HG03280 (cell line): ENCODE data around the gene GAB2.

ENCODE experiments used
- ATAC-seq: cut with Tn5 transposase; IDR thresholded peaks from one replicate; pipeline ENCODE4 v1.9.1; 2021; ENCODE audit warnings: mild to moderate bottlenecking, moderate library complexity; ENCODE audit not compliant: unreplicated experiment

GAB2 gene

GRCh38 chr11:78403781-78404180 is 13.8 kb downstream of the GAB2 start:
- ATAC-seq: no peak

- no peak for ATAC-seq
Measured at GRCh38 chr11:78402847-78403246, 14.8 kb downstream of the GAB2 start.

GRCh38 chr11:78400702-78401101 is 16.9 kb downstream of the GAB2 start:
- ATAC-seq: no peak

- ATAC-seq: no peak
Measured at GRCh38 chr11:78400116-78400515, 17.5 kb downstream of the GAB2 start.

- ATAC-seq: no peak
Measured at GRCh38 chr11:78399136-78399535, 18.5 kb downstream of the GAB2 start.

GRCh38 chr11:78398715-78399114 is 18.9 kb downstream of the GAB2 start:
- ATAC-seq: no peak

GRCh38 chr11:78397398-78397797 is 20.2 kb downstream of the GAB2 start:
- ATAC-seq: peak; percentile 72

- ATAC-seq: no peak
Measured at GRCh38 chr11:78395597-78395996, 22.0 kb downstream of the GAB2 start.

- no peak for ATAC-seq
Measured at GRCh38 chr11:78392854-78393253, 24.8 kb downstream of the GAB2 start.

GRCh38 chr11:78391424-78391823 is 26.2 kb downstream of the GAB2 start:
- ATAC-seq: no peak

GRCh38 chr11:78390809-78391208 is 26.8 kb downstream of the GAB2 start:
- ATAC-seq: no peak

GRCh38 chr11:78386215-78386941 is 31.2 kb downstream of the GAB2 start:
- no peak for ATAC-seq

- no peak for ATAC-seq
Measured at GRCh38 chr11:78385205-78385604, 32.4 kb downstream of the GAB2 start.

GRCh38 chr11:78384231-78384630 is 33.4 kb downstream of the GAB2 start:
- no peak for ATAC-seq

- ATAC-seq: no peak
Measured at GRCh38 chr11:78381865-78382264, 35.8 kb downstream of the GAB2 start.

- ATAC-seq: no peak
Measured at GRCh38 chr11:78380615-78381051, 37.0 kb downstream of the GAB2 start.

- ATAC-seq: no peak
Measured at GRCh38 chr11:78379039-78379670, 38.5 kb downstream of the GAB2 start.

- no peak for ATAC-seq
Measured at GRCh38 chr11:78377625-78378418, 39.8 kb downstream of the GAB2 start.

GRCh38 chr11:78376858-78377257 is 40.8 kb downstream of the GAB2 start:
- ATAC-seq: no peak

GRCh38 chr11:78374917-78375316 is 42.7 kb downstream of the GAB2 start:
- ATAC-seq: no peak

- no peak for ATAC-seq
Measured at GRCh38 chr11:78373689-78374088, 43.9 kb downstream of the GAB2 start.
